Measurements from ENCODE around the gene ZNF266. TPM values are rescaled to one million over a fixed set of nuclear protein-coding genes. Genes with fewer than 3 reads are reported as not detected.

ZNF266 gene
- total RNA-seq, 1 experiment from 2014 or later = 14.7 TPM

DNA sequence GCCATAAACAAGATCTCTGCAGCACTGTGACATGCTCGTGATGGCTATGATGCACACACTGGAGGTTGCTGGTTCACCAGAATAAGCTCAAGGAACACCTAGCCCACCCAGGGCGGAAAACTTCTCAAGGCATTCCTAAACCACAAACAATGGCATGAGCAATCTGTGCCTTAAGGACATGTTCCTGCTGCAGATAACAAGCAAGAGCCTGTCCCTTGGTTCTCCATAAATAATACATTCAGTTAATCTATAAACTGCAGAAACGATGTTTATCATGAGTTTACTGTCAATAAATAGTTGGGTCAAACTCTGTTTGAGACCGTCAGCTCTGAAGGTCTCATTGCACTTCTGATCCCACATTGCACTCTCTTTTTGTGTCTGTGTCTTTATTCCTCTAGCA, 18.6 kb upstream of the ZNF266 start:
- Histone ChIP-seq H4K8ac (replicated peaks; ENCODE audit: insufficient read length, low read depth, low read length) (no peak overlapping the region), H3K14ac (ENCODE audit: insufficient read depth, low read length) (no peak overlapping the region), H4K20me1 (ENCODE audit: control insufficient read depth, insufficient read depth, insufficient read length) (no peaks in the 10 kb centered on the region), H3K23ac (ENCODE audit: insufficient read length, low read depth, low read length) (no peak overlapping the region), H2AFZ (ENCODE audit: low read length) (no peak overlapping the region), H3K23me2 (ENCODE audit: insufficient read length, low read depth, low read length, poor library complexity, severe bottlenecking) (no peaks in the 10 kb centered on the region), H3K27me3 (ENCODE audit: insufficient read depth, low read length) (no peaks in the 10 kb centered on the region), H3K27ac (ENCODE audit: insufficient read length, low read depth, low read length) (no peak overlapping the region), H3K79me2 (ENCODE audit: insufficient read depth, low read length) (no peaks in the 10 kb centered on the region), H3K4ac (ENCODE audit: low read depth, low read length) (no peak overlapping the region), H3K9ac (ENCODE audit: extremely low read depth, insufficient read length, low read length) (no peak overlapping the region), H3K18ac (ENCODE audit: insufficient read length, low read depth, low read length) (no peak overlapping the region), H3K9me3 (ENCODE audit: control insufficient read depth, low read depth, low read length) (peaks cover 78% of the 10 kb centered on the region), H3K56ac (ENCODE audit: insufficient read length, low read depth, low read length) (no peak overlapping the region), H4K5ac (ENCODE audit: insufficient read length, low read depth, low read length) (no peak overlapping the region), H2BK5ac (ENCODE audit: insufficient read length, low read length) (no peak overlapping the region), H2AK5ac (ENCODE audit: insufficient read length, low read length) (no peak overlapping the region), H3T11ph (ENCODE audit: low read length) (no peak overlapping the region), H2BK15ac (ENCODE audit: low read depth, low read length) (no peak overlapping the region), H2BK12ac (ENCODE audit: insufficient read length, low read depth, low read length) (no peak overlapping the region), H4K91ac (ENCODE audit: insufficient read length, low read depth, low read length) (no peak overlapping the region), H2BK120ac (ENCODE audit: low read depth, low read length, poor library complexity, severe bottlenecking) (no peak overlapping the region), H3K79me1 (ENCODE audit: insufficient read depth, low read depth, low read length, poor library complexity, severe bottlenecking) (no peaks in the 10 kb centered on the region), H3K4me1 (ENCODE audit: insufficient read depth, low read length) (no peaks in the 10 kb centered on the region), H2BK20ac (ENCODE audit: low read depth, low read length, poor library complexity, severe bottlenecking) (no peak overlapping the region), H3K4me2 (ENCODE audit: insufficient read depth, insufficient read length, low read length) (no peak overlapping the region)
- no peak overlapping the region for H3K4me3 Mint-ChIP-seq
- H3K4me1 Mint-ChIP-seq = no peaks in the 10 kb centered on the region
- no peak for DNase-seq
- peaks cover 15 to 46% (median 26%) of the 10 kb centered on the region in 3 experiments for H3K36me3 Mint-ChIP-seq (ENCODE audit: insufficient read depth in 1 of 3, low read depth in 3 of 3)
- TF ChIP-seq, protein P1, sequence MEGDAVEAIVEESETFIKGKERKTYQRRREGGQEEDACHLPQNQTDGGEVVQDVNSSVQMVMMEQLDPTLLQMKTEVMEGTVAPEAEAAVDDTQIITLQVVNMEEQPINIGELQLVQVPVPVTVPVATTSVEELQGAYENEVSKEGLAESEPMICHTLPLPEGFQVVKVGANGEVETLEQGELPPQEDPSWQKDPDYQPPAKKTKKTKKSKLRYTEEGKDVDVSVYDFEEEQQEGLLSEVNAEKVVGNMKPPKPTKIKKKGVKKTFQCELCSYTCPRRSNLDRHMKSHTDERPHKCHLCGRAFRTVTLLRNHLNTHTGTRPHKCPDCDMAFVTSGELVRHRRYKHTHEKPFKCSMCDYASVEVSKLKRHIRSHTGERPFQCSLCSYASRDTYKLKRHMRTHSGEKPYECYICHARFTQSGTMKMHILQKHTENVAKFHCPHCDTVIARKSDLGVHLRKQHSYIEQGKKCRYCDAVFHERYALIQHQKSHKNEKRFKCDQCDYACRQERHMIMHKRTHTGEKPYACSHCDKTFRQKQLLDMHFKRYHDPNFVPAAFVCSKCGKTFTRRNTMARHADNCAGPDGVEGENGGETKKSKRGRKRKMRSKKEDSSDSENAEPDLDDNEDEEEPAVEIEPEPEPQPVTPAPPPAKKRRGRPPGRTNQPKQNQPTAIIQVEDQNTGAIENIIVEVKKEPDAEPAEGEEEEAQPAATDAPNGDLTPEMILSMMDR (conservative IDR thresholded peaks at IDR 0.05) = no peak
- no CpG with 5 or more reads among the region's 4 CpGs for WGBS (ENCODE audit: extremely low coverage, insufficient read length, low lambda C conversion rate)
- H3K27ac Mint-ChIP-seq = no peak overlapping the region
- peaks cover 3% of the 10 kb centered on the region for H3K27me3 Mint-ChIP-seq (ENCODE audit: low read depth)
- H3K9me3 Mint-ChIP-seq = peaks cover 89 to 93% of the 10 kb centered on the region in 2 experiments

All from H9 (cell line).